Stomach (tissue), 9 donors: ENCODE results near the gene S100A2. TPM values are rescaled to one million over a fixed set of nuclear protein-coding genes. Genes with fewer than 3 reads are reported as not detected.
A peak's percentile ranks its signal among the peaks of the same experiment; 100 is the strongest.

ENCODE experiments used
- DNase-seq, 2 donors: peaks; one replicate each; pipeline versions ENCODE4 v3.0.0 to v3.0.0-alpha.2; 2013 to 2019
- H3K27ac ChIP-seq, 5 donors: fragments of 200-600 bp in 4 of 5; sonication (generic) in 4 of 5; one replicate each; pipeline ENCODE4 v1.5.1; 2013 to 2019; ENCODE audit warnings: mild to moderate bottlenecking in 1 of 5, moderate library complexity in 1 of 5
- H3K27me3 ChIP-seq, 3 donors: fragments of 200-600 bp; sonication (generic); one replicate each; pipeline ENCODE4 v1.5.1; 2017 to 2019; ENCODE audit warnings: mixed run types in 1 of 3
- H3K36me3 ChIP-seq, 4 donors: fragments of 200-600 bp; sonication (generic); 1 replicate in 3 of 4; 2 replicates in 1 of 4; pipeline ENCODE4 v1.5.1; 2016 to 2019
- H3K4me1 ChIP-seq, 4 donors: fragments of 200-600 bp; sonication (generic); one replicate each; pipeline ENCODE4 v1.5.1; 2016 to 2019
- H3K4me3 ChIP-seq, 4 donors: fragments of 200-600 bp; sonication (generic) in 3 of 4; one replicate each; pipeline ENCODE4 v1.5.1; 2016 to 2019; ENCODE audit warnings: mild to moderate bottlenecking in 1 of 4
- H3K9me3 ChIP-seq, 4 donors: fragments of 200-600 bp; sonication (generic); one replicate each; pipeline ENCODE4 v1.5.1; 2016 to 2019
- EP300 ChIP-seq: sonication (generic); formaldehyde crosslinking; IDR thresholded peaks from one replicate; pipeline ENCODE4 v1.6.1; 2017; ENCODE audit warnings: antibody characterized with exemption
- POLR2A ChIP-seq, 4 donors: fragments of 450-650 bp; IDR thresholded peaks; one replicate each; pipeline ENCODE4 v1.6.1; 2016; ENCODE audit warnings: antibody characterized with exemption in 4 of 4, control low read depth in 2 of 4, mild to moderate bottlenecking in 1 of 4, moderate library complexity in 1 of 4
- POLR2AphosphoS5 ChIP-seq, 3 donors: sonication (generic); formaldehyde crosslinking; IDR thresholded peaks; one replicate each; pipeline ENCODE4 v1.6.1; 2016; ENCODE audit warnings: antibody characterized with exemption in 3 of 3
- WGBS, 5 donors: extraction: QIAGEN DNeasy Blood & Tissue Kit in 3 of 5; methylation state at CpG; one replicate each; pipeline versions ENCODE4 v1.1.5 to v1.1.7; 2013 to 2018; 5-methylcytosine and 5-hydroxymethylcytosine counted together
- intact Hi-C: fragments of 100-400 bp; cut with DNase I; formaldehyde crosslinking; loops from one replicate; pipeline ENCODE4 v1.15.1; 2023; ENCODE audit warnings: low total_unique reads
- polyA plus RNA-seq, 3 donors: library from polyadenylated mRNA; stranded (reverse); fragments of 200-250 nt; gene quantifications; one replicate each; pipeline ENCODE4 v1.2.3, GENCODE V29; 2013
- total RNA-seq, 5 donors: library from RNA; depleted of rRNA; stranded (reverse); fragments of >200 nt; gene quantifications; one replicate each; pipeline versions ENCODE4 v1.1.0 to v1.2.3, GENCODE V29; 2014 to 2016
- TF ChIP-seq, protein P1 (sequence below), 7 experiments: fragments of 450-650 bp in 4 of 7; fragments of 200-600 bp in 3 of 7; sonication (generic) in 3 of 7; IDR thresholded peaks; one replicate each; pipeline ENCODE4 v1.5.1; 2016 to 2019; ENCODE audit warnings: antibody characterized with exemption in 7 of 7, control low read depth in 2 of 7, mild to moderate bottlenecking in 1 of 7
- donor health status: healthy with polysubstance abuse.
- donor health status: Bipolar disorder and iron deficiency.
- donor health status: healthy.

Gene S100A2
- total and polyA plus RNA-seq, 8 donors = 2.2 to 1,809 (median 8.3) TPM; not detected in 3

GRCh38 chr1:153547560-153548551, 17.8 kb downstream of the S100A2 start:
- no peak overlapping the region for H3K4me3 ChIP-seq
- 78 to 92% (median 90%) methylated on average over 17 to 19 of the region's 19 CpGs for WGBS, 5 donors
- peaks cover 62 to 72% (median 66%) of the 10 kb centered on the region in 4 donors for H3K4me1 ChIP-seq
- peak in 1 of 2 donors; percentile 9 for DNase-seq
- peak overlapping the region in 2 of 5 donors; percentile 64 to 70 for H3K27ac ChIP-seq
- intact Hi-C loops = no loop called here
- H3K36me3 ChIP-seq = no peaks in the 10 kb centered on the region
- no peaks in the 10 kb centered on the region for H3K27me3 ChIP-seq
- H3K9me3 ChIP-seq = no peaks in the 10 kb centered on the region
- TF ChIP-seq POLR2A (IDR thresholded peaks at IDR 0.05) = no peak

DNA sequence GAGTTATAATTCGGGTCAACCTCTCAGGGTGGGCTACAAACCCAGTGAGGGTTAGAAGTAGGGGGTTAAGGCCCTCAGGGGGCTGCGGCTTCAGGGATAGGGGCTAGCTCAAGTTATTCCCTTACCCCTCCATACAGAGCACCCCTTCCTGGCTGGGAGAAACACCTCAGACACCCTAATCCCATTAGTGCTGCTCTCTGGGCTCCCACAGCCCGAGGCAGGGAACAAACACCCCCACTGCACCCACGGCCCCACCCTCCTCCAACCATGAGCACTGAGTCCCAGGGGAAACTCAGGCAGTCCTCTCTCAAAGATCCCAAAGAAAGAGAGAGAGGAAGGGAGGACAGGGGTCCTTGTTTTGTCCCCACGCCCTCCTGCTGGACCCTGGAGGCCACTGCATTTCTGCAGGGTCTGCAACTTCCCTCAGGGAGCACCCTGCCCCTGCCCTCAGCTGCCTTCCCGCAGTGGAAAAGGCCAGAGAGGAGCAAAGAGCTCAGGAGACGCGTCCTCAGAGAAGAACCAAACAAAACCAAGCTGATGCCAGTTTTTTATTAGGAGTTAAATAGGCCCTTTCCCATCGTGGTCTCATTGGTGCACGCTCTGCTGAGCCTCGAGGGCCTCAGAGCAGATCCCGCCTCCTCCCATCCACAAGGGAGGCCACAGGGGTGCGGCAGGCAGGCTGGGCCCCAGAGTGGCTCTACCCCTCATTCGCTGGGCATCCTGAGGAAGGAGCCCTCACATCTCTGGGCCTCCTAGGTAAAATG, 18.7 kb downstream of the S100A2 start:
- peak in 1 of 2 donors; percentile 23 for DNase-seq
- 80 to 87% (median 85%) methylated on average over 11 to 14 of the region's 14 CpGs for WGBS, 5 donors
- intact Hi-C loops = no loop called here
- H3K4me1 ChIP-seq = peaks cover 66 to 81% (median 70%) of the 10 kb centered on the region in 4 donors
- H3K4me3 ChIP-seq = no peak overlapping the region
- no peaks in the 10 kb centered on the region for H3K27me3 ChIP-seq
- H3K27ac ChIP-seq = peak overlapping the region in 3 of 5 donors; percentile 69 to 88 (median 80)
- no peaks in the 10 kb centered on the region for H3K9me3 ChIP-seq
- TF ChIP-seq EP300 (no peak), POLR2AphosphoS5 (IDR thresholded peaks at IDR 0.05) (no peak), POLR2A (IDR thresholded peaks at IDR 0.05) (no peak)
- TF ChIP-seq, protein P1, sequence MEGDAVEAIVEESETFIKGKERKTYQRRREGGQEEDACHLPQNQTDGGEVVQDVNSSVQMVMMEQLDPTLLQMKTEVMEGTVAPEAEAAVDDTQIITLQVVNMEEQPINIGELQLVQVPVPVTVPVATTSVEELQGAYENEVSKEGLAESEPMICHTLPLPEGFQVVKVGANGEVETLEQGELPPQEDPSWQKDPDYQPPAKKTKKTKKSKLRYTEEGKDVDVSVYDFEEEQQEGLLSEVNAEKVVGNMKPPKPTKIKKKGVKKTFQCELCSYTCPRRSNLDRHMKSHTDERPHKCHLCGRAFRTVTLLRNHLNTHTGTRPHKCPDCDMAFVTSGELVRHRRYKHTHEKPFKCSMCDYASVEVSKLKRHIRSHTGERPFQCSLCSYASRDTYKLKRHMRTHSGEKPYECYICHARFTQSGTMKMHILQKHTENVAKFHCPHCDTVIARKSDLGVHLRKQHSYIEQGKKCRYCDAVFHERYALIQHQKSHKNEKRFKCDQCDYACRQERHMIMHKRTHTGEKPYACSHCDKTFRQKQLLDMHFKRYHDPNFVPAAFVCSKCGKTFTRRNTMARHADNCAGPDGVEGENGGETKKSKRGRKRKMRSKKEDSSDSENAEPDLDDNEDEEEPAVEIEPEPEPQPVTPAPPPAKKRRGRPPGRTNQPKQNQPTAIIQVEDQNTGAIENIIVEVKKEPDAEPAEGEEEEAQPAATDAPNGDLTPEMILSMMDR (IDR thresholded peaks at IDR 0.05) = no peak
- H3K36me3 ChIP-seq = no peaks in the 10 kb centered on the region

DNA sequence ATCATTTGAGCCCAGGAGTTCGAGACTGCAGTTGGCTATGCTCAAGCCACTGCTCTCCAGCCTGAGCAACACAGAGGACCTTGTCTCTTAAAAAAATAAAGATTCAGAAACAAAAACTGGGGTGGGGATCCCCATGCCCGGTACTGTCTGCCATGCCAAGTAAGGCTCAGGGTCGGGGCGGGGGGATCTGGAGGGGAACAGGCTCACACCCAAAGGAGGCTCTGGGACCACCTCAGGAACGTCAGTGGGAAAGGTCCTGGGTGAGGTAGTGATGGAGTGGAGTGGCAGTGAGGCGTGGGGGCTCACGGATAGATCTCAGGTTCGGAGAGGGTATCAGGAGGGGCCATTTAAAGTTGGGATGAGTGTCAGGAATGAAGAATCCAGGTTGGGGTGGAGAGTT, 19.3 kb downstream of the S100A2 start:
- intact Hi-C loops = no loop called here
- H3K27me3 ChIP-seq = no peaks in the 10 kb centered on the region
- no peaks in the 10 kb centered on the region for H3K36me3 ChIP-seq
- DNase-seq = peak in 1 of 2 donors; percentile 3
- peak overlapping the region in 1 of 4 donors; percentile 39 for H3K4me3 ChIP-seq
- H3K9me3 ChIP-seq = no peaks in the 10 kb centered on the region
- H3K4me1 ChIP-seq = peaks cover 66 to 87% (median 76%) of the 10 kb centered on the region in 4 donors
- TF ChIP-seq POLR2A (IDR thresholded peaks at IDR 0.05) = no peak
- TF ChIP-seq, protein P1 (IDR thresholded peaks at IDR 0.05) = no peak
- TF ChIP-seq EP300 = no peak
- TF ChIP-seq POLR2AphosphoS5 (IDR thresholded peaks at IDR 0.05) = no peak
- peak overlapping the region in 4 of 5 donors; percentile 69 to 88 (median 84) for H3K27ac ChIP-seq
- WGBS, 5 donors = 90 to 94% (median 91%) methylated on average over 8 of the region's 8 CpGs

DNA sequence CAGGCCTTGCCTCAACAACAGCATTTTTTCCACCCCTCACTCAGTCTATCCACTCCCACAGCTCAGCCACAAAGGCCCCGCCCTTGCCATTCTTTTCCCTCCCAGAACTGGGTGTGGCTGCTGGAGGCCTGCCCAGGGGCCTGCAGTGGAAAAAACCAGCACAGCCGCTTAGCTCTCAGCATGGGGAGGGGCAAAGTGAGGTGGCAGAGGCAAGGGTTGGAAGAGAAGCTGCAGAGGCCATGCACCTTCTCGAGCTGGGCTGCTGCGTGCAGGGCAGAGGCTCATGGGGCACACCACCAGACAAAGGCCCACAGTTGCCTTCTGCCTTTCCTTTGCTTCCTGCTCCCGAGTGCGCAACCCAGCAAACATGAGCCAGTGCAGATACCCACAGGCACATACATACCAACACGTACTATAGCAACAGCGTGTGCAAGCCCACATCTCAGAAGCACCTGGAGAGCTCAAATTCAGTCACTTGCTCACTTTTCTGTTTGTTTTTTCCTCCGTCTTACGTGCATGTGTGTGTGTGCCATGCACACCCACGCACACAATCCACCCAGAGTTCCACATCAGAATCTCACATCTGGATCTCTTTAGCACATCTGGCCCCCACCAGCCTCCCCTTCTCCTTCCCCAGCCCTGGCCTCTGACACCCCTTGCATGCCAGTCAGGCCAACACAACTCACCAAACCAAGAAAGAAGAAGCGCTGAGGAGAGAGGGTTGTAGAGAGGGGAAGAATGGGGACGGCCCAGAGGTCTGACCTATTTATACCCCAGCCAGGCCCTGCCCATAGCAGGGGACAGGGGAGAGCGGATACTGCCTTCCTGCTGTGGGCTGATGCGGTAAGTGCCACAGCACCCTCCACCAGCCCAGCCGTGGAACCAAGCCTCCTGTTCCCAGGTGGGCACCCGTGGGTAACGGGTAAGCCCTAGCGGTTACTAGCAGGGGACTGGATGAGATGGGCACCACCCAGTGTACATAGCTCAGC, 20.3 kb downstream of the S100A2 start, which contains the start of gene S100A4:
TSS of gene S100A4 (minus strand) at position 740 of the 989 bp plus-strand sequence. CDS start 1,012 bp downstream, outside the sequence.
- TF ChIP-seq EP300 (no peak), POLR2AphosphoS5 (IDR thresholded peaks at IDR 0.05) (peak; percentile 57 to 86 (median 67)), POLR2A (IDR thresholded peaks at IDR 0.05) (no peak)
- TF ChIP-seq, protein P1 (IDR thresholded peaks at IDR 0.05) = no peak
- no peaks in the 10 kb centered on the region for H3K9me3 ChIP-seq
- H3K4me3 ChIP-seq = peak within 1 kb of the TSS; percentile 38 to 51 (median 40)
- H3K27ac ChIP-seq = peak within 1 kb of the TSS; percentile 69 to 88 (median 80)
- 29 to 38% (median 34%) methylated on average over 19 of the region's 19 CpGs for WGBS, 5 donors
- no peaks in the 10 kb centered on the region for H3K36me3 ChIP-seq
- peaks cover 66 to 97% (median 81%) of the 10 kb centered on the region in 4 donors for H3K4me1 ChIP-seq
- intact Hi-C loops = no loop called here
- peak; percentile 97 for DNase-seq
- no peaks in the 10 kb centered on the region for H3K27me3 ChIP-seq
